ENCODE measurements around the gene UBE2D3. TPM values are rescaled to one million over a fixed set of nuclear protein-coding genes. Genes with fewer than 3 reads are reported as not detected.

Gene UBE2D3
- total RNA-seq, 1 experiment from 2014 or later = 235 TPM

DNA sequence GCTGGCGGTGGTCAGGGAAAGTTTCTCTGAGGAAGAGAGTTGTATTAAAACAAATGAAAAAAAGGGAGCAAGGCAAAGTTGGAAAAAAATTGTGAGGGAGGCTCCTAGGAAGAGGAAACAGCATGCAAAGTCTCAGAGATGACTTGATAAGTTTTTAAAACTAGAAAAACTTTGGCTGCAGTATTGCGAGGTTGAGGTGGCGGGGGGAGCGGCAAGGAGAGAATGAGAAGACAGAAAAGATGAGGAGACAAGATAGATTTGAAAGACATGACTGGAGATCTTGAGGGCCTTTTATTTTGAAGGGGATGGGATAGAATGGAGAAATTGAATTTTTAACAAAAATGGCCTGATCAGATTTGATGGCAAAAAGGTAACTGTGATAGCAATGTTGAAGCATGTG, 4.8 kb upstream of the UBE2D3 start:
- H3K4me1 Mint-ChIP-seq (ENCODE audit: low read depth, unreplicated experiment) = peaks cover 11% of the 10 kb centered on the region
- no peaks in the 10 kb centered on the region for H3K9me3 Mint-ChIP-seq (ENCODE audit: low read depth, unreplicated experiment)
- BruUV-seq (replicated peaks) = no TSS peak
- no peaks in the 10 kb centered on the region for H3K27me3 Mint-ChIP-seq (ENCODE audit: unreplicated experiment)
- no peaks in the 10 kb centered on the region for H3K36me3 Mint-ChIP-seq (ENCODE audit: insufficient read depth, unreplicated experiment)
- intact Hi-C loops (cut with micrococcal nuclease; ENCODE audit: unreplicated experiment) = no loop called here
- TF ChIP-seq, protein P1, sequence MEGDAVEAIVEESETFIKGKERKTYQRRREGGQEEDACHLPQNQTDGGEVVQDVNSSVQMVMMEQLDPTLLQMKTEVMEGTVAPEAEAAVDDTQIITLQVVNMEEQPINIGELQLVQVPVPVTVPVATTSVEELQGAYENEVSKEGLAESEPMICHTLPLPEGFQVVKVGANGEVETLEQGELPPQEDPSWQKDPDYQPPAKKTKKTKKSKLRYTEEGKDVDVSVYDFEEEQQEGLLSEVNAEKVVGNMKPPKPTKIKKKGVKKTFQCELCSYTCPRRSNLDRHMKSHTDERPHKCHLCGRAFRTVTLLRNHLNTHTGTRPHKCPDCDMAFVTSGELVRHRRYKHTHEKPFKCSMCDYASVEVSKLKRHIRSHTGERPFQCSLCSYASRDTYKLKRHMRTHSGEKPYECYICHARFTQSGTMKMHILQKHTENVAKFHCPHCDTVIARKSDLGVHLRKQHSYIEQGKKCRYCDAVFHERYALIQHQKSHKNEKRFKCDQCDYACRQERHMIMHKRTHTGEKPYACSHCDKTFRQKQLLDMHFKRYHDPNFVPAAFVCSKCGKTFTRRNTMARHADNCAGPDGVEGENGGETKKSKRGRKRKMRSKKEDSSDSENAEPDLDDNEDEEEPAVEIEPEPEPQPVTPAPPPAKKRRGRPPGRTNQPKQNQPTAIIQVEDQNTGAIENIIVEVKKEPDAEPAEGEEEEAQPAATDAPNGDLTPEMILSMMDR (IDR thresholded peaks at IDR 0.05; ENCODE audit: unreplicated experiment) = no peak
- CTCF ChIA-PET = no interaction called here
- no peak overlapping the region for H3K4me3 Mint-ChIP-seq (ENCODE audit: low read depth, unreplicated experiment)
- no peak for DNase-seq
- no peak overlapping the region for H3K27ac Mint-ChIP-seq (ENCODE audit: unreplicated experiment)

DNA sequence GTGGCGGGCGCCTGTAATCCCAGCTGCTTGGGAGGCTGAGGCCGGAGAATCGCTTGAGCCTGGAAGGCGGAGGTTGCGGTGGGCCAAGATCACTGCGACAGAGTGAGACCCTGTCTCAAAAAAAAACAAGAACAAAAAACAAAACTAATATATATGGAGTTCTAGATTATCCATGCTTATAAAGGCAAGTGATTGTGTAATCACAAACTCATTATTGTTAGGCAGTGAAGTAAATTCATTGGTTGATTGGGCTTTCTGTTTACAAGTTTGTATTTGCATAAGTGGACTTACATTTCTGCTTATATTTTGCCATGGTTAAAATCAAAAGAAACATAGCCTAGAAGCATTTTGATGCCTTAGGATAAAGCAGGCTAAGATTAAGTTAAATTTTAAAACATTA, 2.5 kb upstream of the UBE2D3 start:
- intact Hi-C loops (cut with micrococcal nuclease; ENCODE audit: unreplicated experiment) = loop anchor here (5.0 to 10.0 kb wide), 3 partner anchors 187 to 265 kb away; partner anchors contain the start of genes BDH2 and SLC9B1
- CTCF ChIA-PET = interaction anchor here (0.6 to 2.3 kb wide), 2 partner anchors 209 to 1810 kb away, joined by 3 to 11 read pairs; no protein-coding TSS in a partner anchor
- DNase-seq = no peak

DNA sequence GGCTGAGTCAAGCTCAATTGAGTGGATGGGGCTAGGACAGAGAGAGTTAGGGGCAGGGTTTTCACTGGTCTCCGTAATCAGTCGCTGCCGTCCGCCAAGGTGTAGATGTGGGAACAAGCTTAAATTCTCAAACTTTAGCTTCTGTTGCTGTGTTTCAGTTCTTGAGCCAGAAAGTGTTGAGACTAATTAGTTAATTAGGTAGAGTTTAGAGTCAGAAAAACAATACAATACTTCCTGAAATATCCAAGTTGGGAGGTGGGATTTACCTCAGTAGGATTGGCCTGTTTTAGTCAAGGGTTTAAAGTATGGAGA, 1.1 kb upstream of the UBE2D3 start:
- H3K4me3 Mint-ChIP-seq (ENCODE audit: low read depth, unreplicated experiment) = no peak overlapping the region
- BruUV-seq (replicated peaks) = TSS peak; percentile 90
- TF ChIP-seq, protein P1 (IDR thresholded peaks at IDR 0.05; ENCODE audit: unreplicated experiment) = no peak
- no peaks in the 10 kb centered on the region for H3K9me3 Mint-ChIP-seq (ENCODE audit: low read depth, unreplicated experiment)
- intact Hi-C loops (cut with micrococcal nuclease; ENCODE audit: unreplicated experiment) = loop anchor here (1.0 to 10.0 kb wide), 4 partner anchors 41 to 266 kb away; partner anchors contain the start of genes BDH2 and SLC9B1
- H3K4me1 Mint-ChIP-seq (ENCODE audit: low read depth, unreplicated experiment) = peaks cover 11% of the 10 kb centered on the region
- H3K27me3 Mint-ChIP-seq (ENCODE audit: unreplicated experiment) = no peaks in the 10 kb centered on the region
- CTCF ChIA-PET = interaction anchor here (0.6 to 2.3 kb wide), 5 partner anchors 12 to 271 kb away, joined by 3 to 11 read pairs (median 4); partner anchors contain the start of gene BDH2
- no peak overlapping the region for H3K27ac Mint-ChIP-seq (ENCODE audit: unreplicated experiment)
- no peaks in the 10 kb centered on the region for H3K36me3 Mint-ChIP-seq (ENCODE audit: insufficient read depth, unreplicated experiment)
- no peak for DNase-seq

More for the DNA sequence above, 2.5 kb upstream of the UBE2D3 start:
- TF ChIP-seq, protein P1 (IDR thresholded peaks at IDR 0.05; ENCODE audit: unreplicated experiment) = no peak
- no TSS peak for BruUV-seq (replicated peaks)
- no peaks in the 10 kb centered on the region for H3K36me3 Mint-ChIP-seq (ENCODE audit: insufficient read depth, unreplicated experiment)
- peaks cover 11% of the 10 kb centered on the region for H3K4me1 Mint-ChIP-seq (ENCODE audit: low read depth, unreplicated experiment)
- no peaks in the 10 kb centered on the region for H3K27me3 Mint-ChIP-seq (ENCODE audit: unreplicated experiment)
- no peak overlapping the region for H3K4me3 Mint-ChIP-seq (ENCODE audit: low read depth, unreplicated experiment)
- H3K27ac Mint-ChIP-seq (ENCODE audit: unreplicated experiment) = no peak overlapping the region
- H3K9me3 Mint-ChIP-seq (ENCODE audit: low read depth, unreplicated experiment) = no peaks in the 10 kb centered on the region

DNA sequence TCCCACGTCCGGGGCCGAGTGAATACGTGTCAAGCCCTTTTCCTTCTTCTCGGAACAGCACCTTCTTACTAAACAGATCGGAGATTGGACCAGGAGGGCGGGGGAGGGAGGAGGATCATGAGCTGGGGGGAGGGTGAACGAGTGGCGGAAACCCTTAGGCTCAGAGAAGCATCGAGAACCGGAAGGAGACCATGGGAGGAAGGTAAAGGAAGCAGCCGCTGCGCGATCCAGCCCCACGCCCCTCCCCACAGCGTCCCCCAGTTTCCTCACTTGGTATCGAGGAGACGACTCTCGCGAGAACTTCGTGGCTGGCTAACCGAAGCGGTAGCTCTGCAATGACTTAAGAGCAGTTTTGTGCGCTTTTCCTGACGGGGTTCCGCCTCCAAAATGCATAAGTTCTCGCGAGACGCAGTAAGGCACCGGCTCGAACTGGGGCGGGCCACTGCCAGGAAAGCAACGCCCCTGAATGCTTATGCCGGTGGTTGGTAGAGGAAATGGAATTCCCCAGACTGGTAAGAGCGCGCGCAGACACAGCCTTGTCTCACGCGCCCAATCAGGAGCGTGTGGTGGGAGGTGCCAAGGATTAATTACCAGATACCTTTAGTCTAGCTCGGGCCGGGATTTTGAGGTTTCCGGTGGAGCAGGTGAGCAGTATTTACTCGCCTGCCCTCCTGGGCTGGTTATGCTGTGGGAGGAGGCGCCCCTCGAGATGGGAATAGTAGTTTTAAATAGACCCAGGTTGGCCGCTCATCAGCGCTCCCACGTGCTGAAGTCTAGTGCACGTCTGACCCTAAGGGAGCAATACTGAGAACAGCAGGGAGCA, 534 bp upstream of the UBE2D3 start:
- Mint-ChIP-seq H3K27ac (ENCODE audit: unreplicated experiment) (no peak overlapping the region), H3K27me3 (ENCODE audit: unreplicated experiment) (no peaks in the 10 kb centered on the region), H3K9me3 (ENCODE audit: low read depth, unreplicated experiment) (no peaks in the 10 kb centered on the region), H3K4me3 (ENCODE audit: low read depth, unreplicated experiment) (no peak overlapping the region), H3K4me1 (ENCODE audit: low read depth, unreplicated experiment) (peaks cover 11% of the 10 kb centered on the region), H3K36me3 (ENCODE audit: insufficient read depth, unreplicated experiment) (no peaks in the 10 kb centered on the region)
- BruUV-seq (replicated peaks) = no TSS peak
- CTCF ChIA-PET = interaction anchor here (0.6 to 2.3 kb wide), 9 partner anchors 12 to 544 kb away, joined by 3 to 11 read pairs (median 3); partner anchors contain the start of genes BDH2, CISD2 and SLC9B1
- TF ChIP-seq, protein P1 (IDR thresholded peaks at IDR 0.05; ENCODE audit: unreplicated experiment) = no peak
- peak; percentile 93 for DNase-seq
- intact Hi-C loops (cut with micrococcal nuclease; ENCODE audit: unreplicated experiment) = loop anchor here (1.0 to 10.0 kb wide), 4 partner anchors 41 to 267 kb away; partner anchors contain the start of genes BDH2 and SLC9B1
